ENCODE data around the gene PEAK3. TPM values are rescaled to one million over a fixed set of nuclear protein-coding genes. Genes with fewer than 3 reads are reported as not detected.

The PEAK3 gene
- total and polyA plus RNA-seq, 9 of the 15 experiments (the other 6 are each of a cell fraction or from before 2014, with no cell fraction given) = 0.07 to 0.40 TPM; not detected in 7

DNA sequence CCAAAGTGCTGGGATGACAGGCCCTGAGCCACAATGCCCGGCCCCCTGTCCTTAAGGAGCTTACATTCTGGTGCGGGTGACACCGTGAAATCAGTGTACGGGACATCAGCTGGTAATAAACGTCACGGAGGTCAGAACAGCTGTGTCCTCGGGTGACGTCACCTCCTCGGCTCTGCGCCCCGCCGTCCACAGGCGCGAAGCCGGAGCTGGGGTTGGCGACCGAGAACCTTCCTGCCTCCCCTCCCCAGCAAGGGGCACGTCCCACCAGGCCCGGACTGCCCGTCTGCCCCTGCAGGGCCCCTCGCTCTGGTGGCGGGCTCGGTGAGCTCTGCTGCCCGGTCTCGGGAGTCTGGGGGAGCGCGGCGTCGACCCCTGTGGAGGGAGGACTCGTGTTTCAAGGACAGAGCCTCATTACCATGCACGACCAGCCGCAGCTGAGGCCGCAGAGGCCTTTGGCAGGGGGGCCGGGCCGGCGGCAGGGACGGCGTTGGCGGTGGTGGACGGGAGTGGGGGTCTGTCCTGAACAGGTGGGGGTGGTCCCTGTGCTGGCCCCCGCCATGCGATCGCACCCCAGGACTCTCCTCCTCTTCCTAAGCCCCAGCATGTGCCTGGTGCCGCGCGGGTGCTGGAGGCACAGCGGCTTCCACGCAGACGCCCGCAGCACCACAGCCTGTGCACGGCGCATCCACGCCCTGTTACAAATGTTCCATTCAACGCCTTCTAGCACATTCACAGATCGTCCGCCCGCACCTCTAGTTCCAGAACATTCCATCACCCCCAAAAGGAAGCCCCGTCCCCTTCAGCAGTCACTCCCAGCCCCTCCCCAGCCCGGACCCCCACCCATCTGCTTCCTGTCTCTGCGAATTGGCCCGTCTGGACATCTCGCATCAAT lies 20.6 kb upstream of the PEAK3 start (continued):
- no peak for TF ChIP-seq ELF2 (CRISPR knock-in tag; IDR thresholded peaks at IDR 0.05)
- TF ChIP-seq PTBP1 (IDR thresholded peaks at IDR 0.05; ENCODE audit: low read depth, low read length) = no peak
- TF ChIP-seq HDGF (IDR thresholded peaks at IDR 0.05) = no peak
- TF ChIP-seq, protein P1, sequence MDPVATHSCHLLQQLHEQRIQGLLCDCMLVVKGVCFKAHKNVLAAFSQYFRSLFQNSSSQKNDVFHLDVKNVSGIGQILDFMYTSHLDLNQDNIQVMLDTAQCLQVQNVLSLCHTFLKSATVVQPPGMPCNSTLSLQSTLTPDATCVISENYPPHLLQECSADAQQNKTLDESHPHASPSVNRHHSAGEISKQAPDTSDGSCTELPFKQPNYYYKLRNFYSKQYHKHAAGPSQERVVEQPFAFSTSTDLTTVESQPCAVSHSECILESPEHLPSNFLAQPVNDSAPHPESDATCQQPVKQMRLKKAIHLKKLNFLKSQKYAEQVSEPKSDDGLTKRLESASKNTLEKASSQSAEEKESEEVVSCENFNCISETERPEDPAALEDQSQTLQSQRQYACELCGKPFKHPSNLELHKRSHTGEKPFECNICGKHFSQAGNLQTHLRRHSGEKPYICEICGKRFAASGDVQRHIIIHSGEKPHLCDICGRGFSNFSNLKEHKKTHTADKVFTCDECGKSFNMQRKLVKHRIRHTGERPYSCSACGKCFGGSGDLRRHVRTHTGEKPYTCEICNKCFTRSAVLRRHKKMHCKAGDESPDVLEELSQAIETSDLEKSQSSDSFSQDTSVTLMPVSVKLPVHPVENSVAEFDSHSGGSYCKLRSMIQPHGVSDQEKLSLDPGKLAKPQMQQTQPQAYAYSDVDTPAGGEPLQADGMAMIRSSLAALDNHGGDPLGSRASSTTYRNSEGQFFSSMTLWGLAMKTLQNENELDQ (CRISPR knock-in tag; IDR thresholded peaks at IDR 0.05; ENCODE audit: borderline replicate concordance) = no peak
- TF ChIP-seq, protein P2, sequence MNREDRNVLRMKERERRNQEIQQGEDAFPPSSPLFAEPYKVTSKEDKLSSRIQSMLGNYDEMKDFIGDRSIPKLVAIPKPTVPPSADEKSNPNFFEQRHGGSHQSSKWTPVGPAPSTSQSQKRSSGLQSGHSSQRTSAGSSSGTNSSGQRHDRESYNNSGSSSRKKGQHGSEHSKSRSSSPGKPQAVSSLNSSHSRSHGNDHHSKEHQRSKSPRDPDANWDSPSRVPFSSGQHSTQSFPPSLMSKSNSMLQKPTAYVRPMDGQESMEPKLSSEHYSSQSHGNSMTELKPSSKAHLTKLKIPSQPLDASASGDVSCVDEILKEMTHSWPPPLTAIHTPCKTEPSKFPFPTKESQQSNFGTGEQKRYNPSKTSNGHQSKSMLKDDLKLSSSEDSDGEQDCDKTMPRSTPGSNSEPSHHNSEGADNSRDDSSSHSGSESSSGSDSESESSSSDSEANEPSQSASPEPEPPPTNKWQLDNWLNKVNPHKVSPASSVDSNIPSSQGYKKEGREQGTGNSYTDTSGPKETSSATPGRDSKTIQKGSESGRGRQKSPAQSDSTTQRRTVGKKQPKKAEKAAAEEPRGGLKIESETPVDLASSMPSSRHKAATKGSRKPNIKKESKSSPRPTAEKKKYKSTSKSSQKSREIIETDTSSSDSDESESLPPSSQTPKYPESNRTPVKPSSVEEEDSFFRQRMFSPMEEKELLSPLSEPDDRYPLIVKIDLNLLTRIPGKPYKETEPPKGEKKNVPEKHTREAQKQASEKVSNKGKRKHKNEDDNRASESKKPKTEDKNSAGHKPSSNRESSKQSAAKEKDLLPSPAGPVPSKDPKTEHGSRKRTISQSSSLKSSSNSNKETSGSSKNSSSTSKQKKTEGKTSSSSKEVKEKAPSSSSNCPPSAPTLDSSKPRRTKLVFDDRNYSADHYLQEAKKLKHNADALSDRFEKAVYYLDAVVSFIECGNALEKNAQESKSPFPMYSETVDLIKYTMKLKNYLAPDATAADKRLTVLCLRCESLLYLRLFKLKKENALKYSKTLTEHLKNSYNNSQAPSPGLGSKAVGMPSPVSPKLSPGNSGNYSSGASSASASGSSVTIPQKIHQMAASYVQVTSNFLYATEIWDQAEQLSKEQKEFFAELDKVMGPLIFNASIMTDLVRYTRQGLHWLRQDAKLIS (CRISPR knock-in tag; IDR thresholded peaks at IDR 0.05) = no peak
- TF ChIP-seq, protein P3, sequence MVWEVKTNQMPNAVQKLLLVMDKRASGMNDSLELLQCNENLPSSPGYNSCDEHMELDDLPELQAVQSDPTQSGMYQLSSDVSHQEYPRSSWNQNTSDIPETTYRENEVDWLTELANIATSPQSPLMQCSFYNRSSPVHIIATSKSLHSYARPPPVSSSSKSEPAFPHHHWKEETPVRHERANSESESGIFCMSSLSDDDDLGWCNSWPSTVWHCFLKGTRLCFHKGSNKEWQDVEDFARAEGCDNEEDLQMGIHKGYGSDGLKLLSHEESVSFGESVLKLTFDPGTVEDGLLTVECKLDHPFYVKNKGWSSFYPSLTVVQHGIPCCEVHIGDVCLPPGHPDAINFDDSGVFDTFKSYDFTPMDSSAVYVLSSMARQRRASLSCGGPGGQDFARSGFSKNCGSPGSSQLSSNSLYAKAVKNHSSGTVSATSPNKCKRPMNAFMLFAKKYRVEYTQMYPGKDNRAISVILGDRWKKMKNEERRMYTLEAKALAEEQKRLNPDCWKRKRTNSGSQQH (CRISPR knock-in tag; IDR thresholded peaks at IDR 0.05) = no peak
- no peak for TF ChIP-seq ZNF121 (CRISPR knock-in tag; conservative IDR thresholded peaks at IDR 0.05)
- no peak for TF ChIP-seq ETV6 (IDR thresholded peaks at IDR 0.05; ENCODE audit: borderline replicate concordance in 1 of 2, low read depth in 2 of 2, low read length in 1 of 2)
- TF ChIP-seq ETV6 (CRISPR knock-in tag; IDR thresholded peaks at IDR 0.05; ENCODE audit: borderline replicate concordance) = no peak
- TF ChIP-seq CXXC5 (CRISPR knock-in tag; IDR thresholded peaks at IDR 0.05) = no peak
- TF ChIP-seq SMC3 (conservative IDR thresholded peaks at IDR 0.05; ENCODE audit: insufficient read depth, low read depth, low read length) = no peak
- TF ChIP-seq ZNF316 (IDR thresholded peaks at IDR 0.05) = peak; percentile 62
- TF ChIP-seq KDM1A (IDR thresholded peaks at IDR 0.05) = peak; percentile 39 to 47
- TF ChIP-seq ZNF668 (CRISPR knock-in tag; IDR thresholded peaks at IDR 0.05) = no peak
- TF ChIP-seq ATF1 (CRISPR knock-in tag; IDR thresholded peaks at IDR 0.05) = 0 out of 2 replicates have a peak, but pooled peaks have one; percentile 5
- peak; percentile 90 for TF ChIP-seq ATF1 (tag; IDR thresholded peaks at IDR 0.05)
- TF ChIP-seq, protein P4, sequence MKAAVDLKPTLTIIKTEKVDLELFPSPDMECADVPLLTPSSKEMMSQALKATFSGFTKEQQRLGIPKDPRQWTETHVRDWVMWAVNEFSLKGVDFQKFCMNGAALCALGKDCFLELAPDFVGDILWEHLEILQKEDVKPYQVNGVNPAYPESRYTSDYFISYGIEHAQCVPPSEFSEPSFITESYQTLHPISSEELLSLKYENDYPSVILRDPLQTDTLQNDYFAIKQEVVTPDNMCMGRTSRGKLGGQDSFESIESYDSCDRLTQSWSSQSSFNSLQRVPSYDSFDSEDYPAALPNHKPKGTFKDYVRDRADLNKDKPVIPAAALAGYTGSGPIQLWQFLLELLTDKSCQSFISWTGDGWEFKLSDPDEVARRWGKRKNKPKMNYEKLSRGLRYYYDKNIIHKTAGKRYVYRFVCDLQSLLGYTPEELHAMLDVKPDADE (conservative IDR thresholded peaks at IDR 0.05; ENCODE audit: control insufficient read depth, low read depth, low read length) = no peak
- TF ChIP-seq TRIM24 (IDR thresholded peaks at IDR 0.05) = no peak
- no peak for TF ChIP-seq ZBTB17 (CRISPR knock-in tag; IDR thresholded peaks at IDR 0.05)
- TF ChIP-seq SRSF9 (IDR thresholded peaks at IDR 0.05; ENCODE audit: borderline replicate concordance, low read depth, low read length) = no peak
